Amniotic stem cell (primary cell): ENCODE results near the gene PDE4D.
"Not testable (repeated sequence)": the region's sequence is repeated elsewhere in the genome, so short reads cannot be mapped to it uniquely, and the experiment has no call there.

Experiments
- DNase-seq: peaks from one replicate; lab custom pipeline; 2025; lab: John Stamatoyannopoulos, UW

The PDE4D gene

GRCh38 chr5:58999804-59000203 lies 893.7 kb downstream of the PDE4D start:
- no peak for DNase-seq

- no peak for DNase-seq
Measured at GRCh38 chr5:58998544-58998943, 895.0 kb downstream of the PDE4D start.

GRCh38 chr5:58995779-58996178 lies 897.7 kb downstream of the PDE4D start:
- DNase-seq: not testable (repeated sequence)

GRCh38 chr5:58993461-58993860 lies 900.1 kb downstream of the PDE4D start:
- DNase-seq: no peak

- no peak for DNase-seq
Measured at GRCh38 chr5:58988938-58989337, 904.6 kb downstream of the PDE4D start.

- no peak for DNase-seq
Measured at GRCh38 chr5:58987193-58987592, 906.3 kb downstream of the PDE4D start.

DNA sequence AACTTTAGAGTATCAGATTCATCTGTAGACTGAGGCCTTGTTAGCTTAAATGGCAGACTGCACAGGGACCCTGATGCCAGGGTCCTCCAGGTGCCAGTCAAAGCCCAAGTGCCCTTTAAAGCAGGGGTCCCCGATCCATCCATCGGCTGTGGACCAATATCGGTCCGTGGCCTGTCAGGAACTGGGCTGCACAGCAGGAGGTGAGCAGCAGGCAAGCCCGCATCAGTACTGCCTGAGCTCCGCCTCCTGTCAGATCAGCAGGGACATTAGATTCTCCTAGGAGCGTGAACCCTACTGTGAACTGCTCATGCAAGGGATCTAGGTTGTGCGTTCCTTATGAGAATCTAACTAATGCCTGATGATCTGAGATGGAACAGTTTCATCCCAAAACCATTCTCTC lies 907.2 kb downstream of the PDE4D start:
- no peak for DNase-seq

GRCh38 chr5:58985759-58986158 lies 907.8 kb downstream of the PDE4D start:
- DNase-seq: no peak

- no peak for DNase-seq
Measured at GRCh38 chr5:58985311-58985710, 908.2 kb downstream of the PDE4D start.

GRCh38 chr5:58983526-58984452 lies 909.7 kb downstream of the PDE4D start:
- DNase-seq: no peak

DNA sequence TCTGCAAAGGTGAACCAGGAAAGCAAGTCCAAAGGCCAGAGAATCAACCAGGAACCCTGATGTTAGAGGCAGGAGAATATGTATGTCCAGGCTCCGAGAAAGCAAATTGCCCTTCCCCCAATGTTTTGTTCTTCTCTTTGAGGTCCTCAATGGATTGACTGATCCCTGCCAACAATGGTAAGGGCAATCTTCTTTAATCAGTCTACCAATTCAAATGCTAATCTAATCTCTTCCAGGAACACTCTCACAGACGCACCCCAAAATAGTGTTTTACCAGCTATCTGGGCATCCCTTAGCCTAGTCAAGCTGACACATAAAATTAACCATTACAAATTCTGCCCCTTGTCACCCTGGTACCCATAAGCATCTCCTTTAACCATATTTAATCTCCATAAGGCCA lies 912.6 kb downstream of the PDE4D start:
- no peak for DNase-seq

DNA sequence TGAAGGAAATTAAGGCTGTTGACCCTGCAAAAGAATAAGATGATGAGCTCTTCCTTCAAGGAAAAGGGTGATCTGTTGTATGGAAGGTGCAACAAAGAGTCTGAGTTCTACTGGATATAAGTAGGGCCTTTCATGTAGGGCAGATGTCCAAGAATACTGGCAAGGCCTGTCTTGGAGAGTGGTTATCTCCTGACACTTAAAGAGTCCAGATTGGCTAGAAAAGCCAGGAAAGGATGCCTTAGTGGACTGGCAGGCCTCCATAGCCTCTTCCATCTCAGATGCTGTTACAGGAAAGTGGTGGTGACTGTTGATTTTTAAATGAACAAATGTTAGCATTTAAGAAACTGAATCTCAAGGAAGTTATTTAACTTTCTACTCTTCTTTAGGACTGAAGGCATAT lies 914.4 kb downstream of the PDE4D start:
- DNase-seq: no peak

- no peak for DNase-seq
Measured at GRCh38 chr5:58974601-58975000, 918.9 kb downstream of the PDE4D start.

DNA sequence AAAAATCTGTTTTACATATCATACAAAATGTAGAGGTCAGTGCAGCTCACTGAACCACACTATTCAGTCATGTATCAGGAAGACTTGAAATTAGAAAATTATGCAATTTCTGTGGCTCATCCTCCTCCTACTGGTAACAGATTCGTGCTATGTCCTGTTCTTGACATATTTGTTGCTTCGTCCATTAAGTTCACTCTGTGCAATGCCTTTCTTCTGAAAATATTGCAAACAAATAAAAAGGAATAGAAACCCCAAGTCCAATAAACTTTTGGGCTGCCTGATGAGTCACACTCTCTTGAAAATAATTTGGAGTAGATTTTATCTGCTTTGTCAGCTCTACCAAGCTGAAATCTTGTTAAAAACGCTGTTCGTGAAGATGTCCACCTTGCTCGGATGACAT lies 919.4 kb downstream of the PDE4D start:
- no peak for DNase-seq

GRCh38 chr5:58972301-58972700 lies 921.2 kb downstream of the PDE4D start:
- DNase-seq: no peak

GRCh38 chr5:58970766-58971165 lies 922.8 kb downstream of the PDE4D start:
- DNase-seq: no peak

DNA sequence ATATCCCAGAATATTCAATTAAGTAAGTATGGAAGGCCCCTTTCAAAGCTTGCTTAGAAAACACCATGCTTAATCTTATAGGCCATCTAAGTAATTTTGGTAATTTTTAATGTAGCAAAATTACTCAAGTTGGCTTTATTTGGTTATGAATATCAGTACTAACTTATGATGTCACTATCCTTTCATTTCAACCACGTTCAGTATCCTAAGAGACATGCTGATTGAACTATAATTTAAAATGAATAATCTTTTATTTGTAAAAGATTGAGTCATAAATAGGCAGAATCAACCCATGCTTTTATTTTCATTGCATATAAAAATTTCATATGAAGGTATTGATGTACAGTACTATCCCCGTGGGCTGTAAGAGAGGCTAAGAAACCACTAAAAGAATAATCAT lies 923.7 kb downstream of the PDE4D start:
- DNase-seq: no peak

- DNase-seq: no peak
Measured at GRCh38 chr5:58969253-58969652, 924.3 kb downstream of the PDE4D start.

DNA sequence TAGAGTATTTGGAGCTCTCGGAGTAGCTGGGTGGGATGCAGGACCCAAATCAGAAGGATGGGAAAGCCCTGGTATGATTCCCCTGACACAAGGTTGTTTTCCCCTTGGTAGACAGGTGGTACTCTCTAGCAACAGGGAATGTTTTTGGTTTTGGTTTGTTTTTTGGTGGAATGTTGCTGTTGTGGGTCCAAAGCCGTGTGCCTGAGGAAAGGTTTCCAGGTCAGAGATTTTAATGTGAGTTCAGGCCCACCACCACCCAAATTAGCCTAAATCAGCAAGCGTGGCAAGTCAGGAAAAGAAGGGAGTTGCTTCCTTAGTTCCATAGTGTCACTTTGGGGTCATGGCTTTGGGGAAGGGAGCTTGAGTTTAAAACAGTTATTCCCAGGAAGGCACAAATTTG lies 925.2 kb downstream of the PDE4D start:
- DNase-seq: no peak

DNA sequence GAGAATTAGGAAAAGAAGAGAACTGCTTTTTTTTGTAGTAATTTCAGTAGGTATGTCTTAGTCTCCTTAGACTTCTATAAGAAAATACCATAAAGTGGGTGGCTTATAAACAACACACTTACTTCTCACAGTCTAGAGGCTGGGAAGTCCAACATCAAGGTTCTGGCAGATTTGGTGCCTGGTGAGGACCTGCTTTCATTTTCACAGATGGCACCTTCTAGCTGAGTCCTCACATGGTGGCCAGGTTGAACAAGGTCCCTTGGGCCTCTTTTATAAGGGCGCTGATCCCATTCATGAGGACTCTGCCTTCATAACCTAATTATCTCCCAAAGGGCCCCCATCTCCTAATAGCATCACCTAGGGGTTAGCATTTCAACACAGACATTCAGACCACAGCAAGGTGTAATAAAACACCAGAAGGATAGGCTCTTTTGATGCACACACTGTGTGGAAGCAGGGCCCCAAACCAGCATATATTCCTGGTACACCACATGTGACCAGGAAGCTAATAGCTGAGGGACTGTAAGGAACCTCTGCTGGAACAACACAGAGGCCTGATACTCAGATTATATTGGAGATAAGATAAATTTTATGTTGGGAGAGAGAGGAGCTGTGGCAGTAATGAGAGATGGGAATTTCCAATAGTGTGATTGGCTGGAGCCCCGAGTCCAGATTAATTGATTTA lies 925.8 kb downstream of the PDE4D start:
- no peak for DNase-seq

- DNase-seq: no peak
Measured at GRCh38 chr5:58965677-58966414, 927.7 kb downstream of the PDE4D start.

- DNase-seq: no peak
Measured at GRCh38 chr5:58963821-58964220, 929.7 kb downstream of the PDE4D start.

DNA sequence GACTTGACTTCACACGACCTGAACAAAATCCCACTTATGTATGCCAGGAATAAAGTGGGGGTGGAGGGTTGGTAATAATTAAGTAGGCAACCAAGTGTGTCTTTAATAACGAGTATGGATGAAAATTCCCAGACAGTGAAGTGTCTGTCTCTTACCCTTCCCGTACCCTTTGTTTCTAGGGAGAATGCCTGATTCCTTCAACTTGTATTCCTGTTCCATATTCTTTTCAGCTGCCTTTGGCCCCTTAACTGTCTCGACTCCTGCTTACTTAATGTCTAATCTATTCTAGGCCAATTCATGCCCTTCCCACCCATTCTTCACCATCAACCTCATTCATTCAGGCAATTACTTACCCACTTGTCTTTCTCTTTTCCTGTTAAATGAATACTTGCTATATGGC lies 930.2 kb downstream of the PDE4D start:
- no peak for DNase-seq
